ENCODE results near the gene EXOC3L2.

GRCh38 chr19:45163751-45164460, 81.3 kb downstream of the EXOC3L2 start:
- no peak for TF ChIP-seq POLR2AphosphoS5 (IDR thresholded peaks at IDR 0.05; ENCODE audit: low read depth, low read length)
- no peak for TF ChIP-seq MXI1 (IDR thresholded peaks at IDR 0.05; ENCODE audit: low read depth, low read length)
- TF ChIP-seq SMC3 (IDR thresholded peaks at IDR 0.05; ENCODE audit: low read depth, low read length), result no peak
- TF ChIP-seq, protein P1, sequence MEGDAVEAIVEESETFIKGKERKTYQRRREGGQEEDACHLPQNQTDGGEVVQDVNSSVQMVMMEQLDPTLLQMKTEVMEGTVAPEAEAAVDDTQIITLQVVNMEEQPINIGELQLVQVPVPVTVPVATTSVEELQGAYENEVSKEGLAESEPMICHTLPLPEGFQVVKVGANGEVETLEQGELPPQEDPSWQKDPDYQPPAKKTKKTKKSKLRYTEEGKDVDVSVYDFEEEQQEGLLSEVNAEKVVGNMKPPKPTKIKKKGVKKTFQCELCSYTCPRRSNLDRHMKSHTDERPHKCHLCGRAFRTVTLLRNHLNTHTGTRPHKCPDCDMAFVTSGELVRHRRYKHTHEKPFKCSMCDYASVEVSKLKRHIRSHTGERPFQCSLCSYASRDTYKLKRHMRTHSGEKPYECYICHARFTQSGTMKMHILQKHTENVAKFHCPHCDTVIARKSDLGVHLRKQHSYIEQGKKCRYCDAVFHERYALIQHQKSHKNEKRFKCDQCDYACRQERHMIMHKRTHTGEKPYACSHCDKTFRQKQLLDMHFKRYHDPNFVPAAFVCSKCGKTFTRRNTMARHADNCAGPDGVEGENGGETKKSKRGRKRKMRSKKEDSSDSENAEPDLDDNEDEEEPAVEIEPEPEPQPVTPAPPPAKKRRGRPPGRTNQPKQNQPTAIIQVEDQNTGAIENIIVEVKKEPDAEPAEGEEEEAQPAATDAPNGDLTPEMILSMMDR (IDR thresholded peaks at IDR 0.05), result no peak
- TF ChIP-seq SIN3A (IDR thresholded peaks at IDR 0.05; ENCODE audit: borderline replicate concordance, low read depth, low read length), result no peak
- TF ChIP-seq EZH2phosphoT487 (IDR thresholded peaks at IDR 0.05; ENCODE audit: borderline replicate concordance, low read depth), result no peak
- TF ChIP-seq, protein P2, sequence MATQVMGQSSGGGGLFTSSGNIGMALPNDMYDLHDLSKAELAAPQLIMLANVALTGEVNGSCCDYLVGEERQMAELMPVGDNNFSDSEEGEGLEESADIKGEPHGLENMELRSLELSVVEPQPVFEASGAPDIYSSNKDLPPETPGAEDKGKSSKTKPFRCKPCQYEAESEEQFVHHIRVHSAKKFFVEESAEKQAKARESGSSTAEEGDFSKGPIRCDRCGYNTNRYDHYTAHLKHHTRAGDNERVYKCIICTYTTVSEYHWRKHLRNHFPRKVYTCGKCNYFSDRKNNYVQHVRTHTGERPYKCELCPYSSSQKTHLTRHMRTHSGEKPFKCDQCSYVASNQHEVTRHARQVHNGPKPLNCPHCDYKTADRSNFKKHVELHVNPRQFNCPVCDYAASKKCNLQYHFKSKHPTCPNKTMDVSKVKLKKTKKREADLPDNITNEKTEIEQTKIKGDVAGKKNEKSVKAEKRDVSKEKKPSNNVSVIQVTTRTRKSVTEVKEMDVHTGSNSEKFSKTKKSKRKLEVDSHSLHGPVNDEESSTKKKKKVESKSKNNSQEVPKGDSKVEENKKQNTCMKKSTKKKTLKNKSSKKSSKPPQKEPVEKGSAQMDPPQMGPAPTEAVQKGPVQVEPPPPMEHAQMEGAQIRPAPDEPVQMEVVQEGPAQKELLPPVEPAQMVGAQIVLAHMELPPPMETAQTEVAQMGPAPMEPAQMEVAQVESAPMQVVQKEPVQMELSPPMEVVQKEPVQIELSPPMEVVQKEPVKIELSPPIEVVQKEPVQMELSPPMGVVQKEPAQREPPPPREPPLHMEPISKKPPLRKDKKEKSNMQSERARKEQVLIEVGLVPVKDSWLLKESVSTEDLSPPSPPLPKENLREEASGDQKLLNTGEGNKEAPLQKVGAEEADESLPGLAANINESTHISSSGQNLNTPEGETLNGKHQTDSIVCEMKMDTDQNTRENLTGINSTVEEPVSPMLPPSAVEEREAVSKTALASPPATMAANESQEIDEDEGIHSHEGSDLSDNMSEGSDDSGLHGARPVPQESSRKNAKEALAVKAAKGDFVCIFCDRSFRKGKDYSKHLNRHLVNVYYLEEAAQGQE (IDR thresholded peaks at IDR 0.05; ENCODE audit: low read depth, low read length), result no peak
- TF ChIP-seq USF2 (IDR thresholded peaks at IDR 0.05; ENCODE audit: borderline replicate concordance, low read depth, low read length), result no peak
- TF ChIP-seq EP300 (IDR thresholded peaks at IDR 0.05; ENCODE audit: borderline replicate concordance in 1 of 2, low read depth in 1 of 2, low read length in 1 of 2), result no peak
- no peak for TF ChIP-seq FOSL2 (IDR thresholded peaks at IDR 0.05; ENCODE audit: borderline replicate concordance, low read depth)
- no peak for TF ChIP-seq MAX (IDR thresholded peaks at IDR 0.05; ENCODE audit: low read depth)
